HAP-1 (cell line): ENCODE data around the gene PI4K2B.
"Not testable (repeated sequence)": the region's sequence is repeated elsewhere in the genome, so short reads cannot be mapped to it uniquely, and the experiment has no call there.

Experiments
- DNase-seq, 2 experiments: peaks; one replicate each; pipeline ENCODE4 v3.0.0-alpha.2; 2016 to 2020; ENCODE audit warnings: low spot score in 2 of 2
- H3K27me3 ChIP-seq: fragments of 250-450 bp; sonication (Bioruptor Pico); 2 replicates; pipeline ENCODE4 v1.5.1; 2020; ENCODE audit warnings: low read depth, mild to moderate bottlenecking, moderate library complexity
- H3K36me3 ChIP-seq: fragments of 250-450 bp; sonication (Bioruptor Pico); replicated peaks from 2 replicates; pipeline ENCODE4 v1.5.1; 2020; ENCODE audit warnings: mild to moderate bottlenecking
- H3K4me1 ChIP-seq: fragments of 250-450 bp; sonication (Bioruptor Pico); 2 replicates; pipeline ENCODE4 v1.5.1; 2020; ENCODE audit warnings: mild to moderate bottlenecking
- H3K4me3 ChIP-seq: fragments of 250-450 bp; sonication (Bioruptor Pico); 2 replicates; pipeline ENCODE4 v1.5.1; 2020; ENCODE audit warnings: mild to moderate bottlenecking, moderate library complexity
- H3K9me3 ChIP-seq: fragments of 250-450 bp; sonication (Bioruptor Pico); 2 replicates; pipeline ENCODE4 v1.5.1; 2020; ENCODE audit warnings: mild to moderate bottlenecking, moderate library complexity
- in situ Hi-C: fragments of 300-500 bp; cut with MboI; formaldehyde crosslinking; loops from 3 replicates; pipeline ENCODE4 v1.14.3; 2020; ENCODE audit warnings: low sequenced_read_pairs, inconsistent platforms, mixed read lengths

The PI4K2B gene

GRCh38 chr4:25233194-25233593, 639 bp upstream of the PI4K2B start:
- Histone ChIP-seq H3K9me3 (peaks cover 6% of the 10 kb centered on the region; the same call in 1 of the 2 replicates), H3K4me1 (peaks cover 14% of the 10 kb centered on the region), H3K27me3 (no peaks in the 10 kb centered on the region), H3K36me3 (peaks cover 3% of the 10 kb centered on the region), H3K4me3 (peak overlapping the region; percentile 79)
- in situ Hi-C loops: no loop called here
- DNase-seq: no peak

DNA sequence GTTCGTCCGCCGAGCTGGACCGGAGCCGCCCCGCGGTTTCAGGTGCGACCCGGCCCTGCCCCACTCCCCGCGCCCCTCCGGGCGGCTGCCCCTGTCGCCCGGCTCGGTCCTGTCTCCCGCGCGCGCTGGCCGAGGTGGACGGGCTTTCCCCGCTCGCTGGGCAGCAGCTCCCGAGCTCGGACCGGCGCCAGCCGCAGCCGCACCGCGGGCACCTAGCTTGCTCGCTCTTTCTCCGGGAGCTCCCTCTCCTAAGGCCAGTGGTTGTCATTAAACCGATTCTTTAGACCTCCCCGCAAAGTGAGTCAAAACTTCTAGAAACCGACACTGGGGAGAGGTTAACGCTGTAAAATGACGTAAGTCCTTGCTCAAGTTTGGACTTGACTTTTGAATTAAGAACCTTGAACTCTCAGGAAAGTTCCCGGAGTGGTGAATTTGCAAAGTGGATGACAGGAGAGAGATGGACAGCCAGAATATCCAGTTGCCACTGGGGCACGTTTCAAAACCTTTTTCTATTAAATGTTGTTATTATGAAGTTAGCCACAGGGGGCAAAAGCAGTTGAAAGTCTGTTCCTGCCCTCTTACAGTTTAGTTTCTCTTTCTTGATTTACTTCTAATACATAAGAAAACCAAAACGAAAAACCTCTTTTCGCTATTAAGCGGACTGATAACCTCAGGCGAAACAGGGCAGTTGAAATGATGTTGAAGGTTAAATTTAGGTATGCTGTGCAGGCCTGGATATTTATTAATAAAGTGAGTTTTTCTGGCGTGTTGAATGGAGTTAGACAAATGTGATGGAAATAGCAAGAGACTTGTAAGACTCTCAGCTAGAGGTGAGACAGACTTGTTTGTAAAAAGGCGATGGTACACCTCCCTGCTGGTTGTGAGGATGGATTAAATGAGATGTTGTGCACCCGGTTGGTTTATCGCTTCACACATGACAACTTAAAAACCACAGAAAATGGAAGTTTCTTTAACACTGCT, 847 bp downstream of the PI4K2B start:
- Histone ChIP-seq H3K9me3 (peaks cover 6% of the 10 kb centered on the region; the same call in 1 of the 2 replicates), H3K4me1 (peaks cover 14% of the 10 kb centered on the region), H3K36me3 (peaks cover 5% of the 10 kb centered on the region), H3K4me3 (peak overlapping the region; percentile 79), H3K27me3 (no peaks in the 10 kb centered on the region)
- peak; percentile 54 to 82 for DNase-seq
- in situ Hi-C loops: no loop called here

- H3K4me3 ChIP-seq: peak overlapping the region; percentile 79
- in situ Hi-C loops: no loop called here
- H3K4me1 ChIP-seq: peaks cover 14% of the 10 kb centered on the region
- H3K9me3 ChIP-seq: peaks cover 6% of the 10 kb centered on the region; the same call in 1 of the 2 replicates
- no peaks in the 10 kb centered on the region for H3K27me3 ChIP-seq
- peaks cover 5% of the 10 kb centered on the region for H3K36me3 ChIP-seq
- DNase-seq: peak in 1 of 2 experiments; percentile 20
These were observed 1.6 kb downstream of the PI4K2B start for GRCh38 chr4:25235401-25235800.

GRCh38 chr4:25236030-25236429, 2.2 kb downstream of the PI4K2B start:
- DNase-seq, H3K4me3 ChIP-seq, H3K9me3 ChIP-seq, H3K36me3 ChIP-seq, H3K27me3 ChIP-seq, in situ Hi-C loops: not testable (repeated sequence)
- peaks cover 14% of the 10 kb centered on the region for H3K4me1 ChIP-seq

GRCh38 chr4:25236971-25237370, 3.1 kb downstream of the PI4K2B start:
- Histone ChIP-seq H3K9me3 (peaks cover 6% of the 10 kb centered on the region; the same call in 1 of the 2 replicates), H3K36me3 (peaks cover 5% of the 10 kb centered on the region), H3K4me3 (no peak overlapping the region), H3K4me1 (peaks cover 14% of the 10 kb centered on the region), H3K27me3 (no peaks in the 10 kb centered on the region)
- in situ Hi-C loops: no loop called here
- DNase-seq: no peak

GRCh38 chr4:25238052-25238451, 4.2 kb downstream of the PI4K2B start:
- Histone ChIP-seq H3K36me3 (peaks cover 5% of the 10 kb centered on the region), H3K4me1 (peaks cover 14% of the 10 kb centered on the region), H3K4me3 (no peak overlapping the region), H3K27me3 (no peaks in the 10 kb centered on the region), H3K9me3 (no peaks in the 10 kb centered on the region)
- DNase-seq: no peak
- in situ Hi-C loops: no loop called here

- peaks cover 11% of the 10 kb centered on the region for H3K4me1 ChIP-seq
- DNase-seq, H3K9me3 ChIP-seq, H3K27me3 ChIP-seq, H3K4me3 ChIP-seq, H3K36me3 ChIP-seq, in situ Hi-C loops: not testable (repeated sequence)
These were observed 5.7 kb downstream of the PI4K2B start for GRCh38 chr4:25239528-25239927.

- DNase-seq, H3K4me1 ChIP-seq, H3K9me3 ChIP-seq, H3K27me3 ChIP-seq, H3K4me3 ChIP-seq, H3K36me3 ChIP-seq, in situ Hi-C loops: not testable (repeated sequence)
These were observed 6.9 kb downstream of the PI4K2B start for GRCh38 chr4:25240754-25241210.

DNA sequence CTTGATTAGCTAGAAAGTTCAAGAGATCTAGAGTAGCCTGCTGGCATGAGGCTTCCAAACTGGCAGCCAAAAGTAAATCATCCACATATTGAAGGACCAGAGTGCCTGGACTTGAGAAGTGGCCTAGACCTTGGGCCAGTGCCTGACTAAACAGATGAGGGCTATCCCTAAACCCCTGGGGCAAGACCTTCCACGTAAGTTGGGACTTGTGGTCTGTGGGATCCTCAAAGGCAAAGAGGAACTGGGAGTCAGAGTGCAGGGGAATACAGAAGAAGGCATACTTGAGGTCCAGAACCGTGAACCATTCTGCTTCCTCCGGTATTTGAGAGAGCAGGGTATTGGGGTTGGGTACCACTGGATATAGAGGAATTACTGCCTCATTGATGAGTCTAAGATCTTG, 8.4 kb downstream of the PI4K2B start:
- in situ Hi-C loops: not testable (repeated sequence)

GRCh38 chr4:25245181-25245580, 11.3 kb downstream of the PI4K2B start:
- peaks cover 5% of the 10 kb centered on the region; the same call in 1 of the 2 replicates for H3K4me1 ChIP-seq
- in situ Hi-C loops: no loop called here

More for the DNA sequence above, 8.4 kb downstream of the PI4K2B start:
- not testable (repeated sequence) for H3K4me3 ChIP-seq, H3K9me3 ChIP-seq, DNase-seq, H3K4me1 ChIP-seq, H3K27me3 ChIP-seq, H3K36me3 ChIP-seq

DNA sequence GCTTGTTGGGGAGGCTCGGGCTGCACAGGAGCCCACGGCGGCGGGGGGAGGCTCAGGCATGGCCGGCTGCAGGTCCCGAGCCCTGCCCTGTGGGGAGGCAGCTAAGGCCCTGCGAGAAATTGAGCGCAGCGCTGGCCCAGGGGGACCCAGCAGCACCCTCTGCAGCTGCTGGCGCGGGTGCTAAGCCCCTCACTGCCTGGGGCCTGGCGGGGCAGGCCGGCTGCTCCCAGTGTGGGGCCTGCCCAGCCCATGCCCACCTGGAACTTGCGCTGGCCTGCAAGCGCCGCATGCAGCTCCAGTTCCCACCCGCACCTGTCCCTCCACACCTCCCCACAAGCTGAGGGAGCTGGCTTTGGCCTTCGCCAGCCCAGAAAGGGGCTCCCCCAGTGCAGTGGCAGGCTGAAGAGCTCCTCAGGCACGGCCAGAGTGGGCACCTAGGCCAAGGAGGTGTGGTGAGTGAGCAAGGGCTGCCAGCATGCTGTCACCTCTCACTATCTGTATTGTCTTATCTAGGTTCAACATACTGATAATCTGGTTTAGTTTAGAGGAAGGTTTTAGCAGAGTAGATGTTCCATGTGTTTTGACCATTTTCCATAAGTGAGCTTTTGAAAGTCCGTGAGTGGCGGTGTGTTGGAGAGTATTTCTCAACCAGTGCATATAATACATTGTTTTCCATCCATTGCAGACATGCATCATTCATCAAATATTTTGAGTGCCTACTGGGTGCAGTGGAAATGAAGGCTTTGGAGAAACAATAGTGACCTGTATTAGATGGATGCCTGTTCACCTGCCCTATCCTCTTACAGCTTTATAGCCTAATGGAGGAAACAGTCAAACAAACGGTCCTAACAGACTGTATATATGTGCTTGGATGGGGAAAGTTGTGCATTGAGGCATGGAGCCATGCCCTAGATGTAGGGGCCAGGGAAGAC, 13.1 kb downstream of the PI4K2B start:
- DNase-seq: no peak
- Histone ChIP-seq H3K4me1 (peaks cover 5% of the 10 kb centered on the region; the same call in 1 of the 2 replicates), H3K27me3 (no peaks in the 10 kb centered on the region), H3K4me3 (no peak overlapping the region), H3K9me3 (no peaks in the 10 kb centered on the region), H3K36me3 (no peaks in the 10 kb centered on the region)
- in situ Hi-C loops: no loop called here

More at GRCh38 chr4:25245181-25245580, 11.3 kb downstream of the PI4K2B start:
- H3K9me3 ChIP-seq: no peaks in the 10 kb centered on the region
- no peaks in the 10 kb centered on the region for H3K36me3 ChIP-seq
- H3K4me3 ChIP-seq: no peak overlapping the region
- no peak for DNase-seq
- H3K27me3 ChIP-seq: no peaks in the 10 kb centered on the region

GRCh38 chr4:25248875-25249274, 15.0 kb downstream of the PI4K2B start:
- in situ Hi-C loops, H3K36me3 ChIP-seq, H3K27me3 ChIP-seq, H3K4me3 ChIP-seq, H3K4me1 ChIP-seq, H3K9me3 ChIP-seq: not testable (repeated sequence)
- DNase-seq: peak in 1 of 2 experiments; percentile 36

- DNase-seq, H3K9me3 ChIP-seq, H3K36me3 ChIP-seq, in situ Hi-C loops, H3K4me1 ChIP-seq, H3K4me3 ChIP-seq, H3K27me3 ChIP-seq: not testable (repeated sequence)
These were observed 15.7 kb downstream of the PI4K2B start for GRCh38 chr4:25249494-25249893.
